ENCODE measurements around the gene GALNT18.

The GALNT18 gene

DNA sequence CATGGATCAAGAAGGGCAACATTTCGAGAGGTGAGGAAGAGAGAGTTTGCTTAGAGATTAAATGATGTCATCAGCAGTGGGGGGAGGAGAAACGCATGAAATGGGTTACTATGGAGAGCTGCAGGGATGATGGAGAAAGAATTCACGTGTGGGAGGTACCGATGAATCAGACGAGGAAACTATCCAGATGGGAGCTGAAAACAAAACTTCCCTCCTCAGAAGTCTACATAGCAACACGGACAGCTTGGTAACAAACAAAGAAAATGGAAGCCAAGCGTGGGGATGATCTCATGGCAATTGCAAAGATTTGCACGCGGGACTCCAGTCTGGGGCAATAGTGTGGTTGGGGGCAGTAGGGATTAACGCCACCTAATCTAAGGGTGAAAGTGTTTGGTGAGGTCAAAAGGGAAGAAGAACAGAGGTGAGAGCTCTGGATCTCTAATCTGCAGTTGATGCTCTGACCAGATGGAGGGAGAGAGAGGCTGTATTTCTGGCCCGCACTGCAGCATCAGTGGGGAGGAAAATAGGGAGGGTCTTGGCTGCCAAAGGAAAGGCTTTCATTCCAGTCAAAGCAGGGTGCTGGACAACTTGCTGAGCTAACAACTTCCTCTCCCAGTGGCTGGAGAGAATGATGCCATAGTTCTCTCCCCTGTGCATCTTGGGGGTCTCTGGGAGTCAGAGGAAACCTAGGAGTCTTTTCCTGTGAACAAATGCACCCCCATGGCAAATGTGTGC is 225.3 kb downstream of the GALNT18 start:
- no peak for TF ChIP-seq CTCF (IDR thresholded peaks at IDR 0.05; ENCODE audit: insufficient read depth, low read depth, low read length, missing control alignments)
- peak; percentile 92 for DNase-seq (ENCODE audit: low read depth)
- H3K4me3 ChIP-seq (ENCODE audit: low read length), result no peak overlapping the region

DNA sequence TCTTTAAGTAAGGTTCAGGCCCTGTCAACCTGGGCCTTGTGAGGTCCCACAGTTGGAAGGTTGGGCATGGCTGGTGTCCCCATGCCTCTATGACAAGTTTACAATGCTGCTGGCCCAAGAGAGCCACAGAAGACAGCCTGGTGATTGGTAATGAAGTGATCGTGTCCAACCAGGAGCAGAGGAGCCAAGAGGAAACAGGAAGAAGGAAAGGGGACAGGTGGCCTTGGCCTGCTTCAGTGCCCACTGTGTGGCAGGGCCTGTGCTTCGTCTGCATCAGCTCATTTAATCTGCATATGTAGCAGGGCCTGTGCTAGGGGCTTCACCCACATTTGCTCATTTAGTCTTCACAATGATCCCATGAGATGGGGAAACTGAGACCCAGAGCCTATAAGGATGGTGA is 226.7 kb downstream of the GALNT18 start:
- DNase-seq (ENCODE audit: low read depth), result no peak
- H3K4me3 ChIP-seq (ENCODE audit: low read length), result no peak overlapping the region
- no peak for TF ChIP-seq CTCF (IDR thresholded peaks at IDR 0.05; ENCODE audit: insufficient read depth, low read depth, low read length, missing control alignments)

- TF ChIP-seq CTCF (IDR thresholded peaks at IDR 0.05; ENCODE audit: insufficient read depth, low read depth, low read length, missing control alignments), result no peak
- no peak overlapping the region for H3K4me3 ChIP-seq (ENCODE audit: low read length)
- DNase-seq (ENCODE audit: low read depth), result no peak
Observed at GRCh38 chr11:11394241-11394640, 227.6 kb downstream of the GALNT18 start.

DNA sequence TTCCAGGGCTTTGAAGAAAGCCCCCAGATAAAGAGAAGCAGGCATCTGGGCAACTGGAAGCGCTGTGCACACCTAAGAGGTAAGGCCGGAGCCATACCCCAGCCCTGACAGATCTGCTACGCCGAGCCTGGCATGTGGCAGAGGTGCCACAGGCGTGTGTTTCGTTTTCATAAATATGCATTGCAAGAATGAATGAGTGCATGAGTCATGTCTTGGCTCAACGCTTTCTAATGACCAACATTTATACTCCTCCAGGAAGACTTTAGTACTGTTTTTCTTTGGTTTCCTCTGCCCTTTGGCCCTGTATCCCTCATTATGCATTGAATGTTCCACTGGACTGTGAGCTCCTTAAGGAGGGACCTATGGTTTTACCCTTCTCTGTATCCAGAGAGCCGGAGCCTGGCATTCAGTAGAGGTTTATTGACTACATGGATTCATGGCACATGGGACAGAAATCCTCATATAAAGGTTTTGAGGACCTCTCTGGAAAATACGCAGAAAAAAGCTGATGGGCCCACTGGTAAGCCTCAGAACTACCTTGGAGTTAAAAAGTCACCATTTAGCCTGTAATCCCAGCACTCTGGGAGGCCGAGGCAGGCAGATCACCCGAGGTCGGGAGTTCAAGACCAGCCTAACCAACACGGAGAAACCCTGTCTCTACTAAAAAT is 229.9 kb downstream of the GALNT18 start:
- TF ChIP-seq CTCF (IDR thresholded peaks at IDR 0.05; ENCODE audit: insufficient read depth, low read depth, low read length, missing control alignments), result no peak
- H3K4me3 ChIP-seq (ENCODE audit: low read length), result no peak overlapping the region
- peak; percentile 86 for DNase-seq (ENCODE audit: low read depth)

- no peak for TF ChIP-seq CTCF (IDR thresholded peaks at IDR 0.05; ENCODE audit: insufficient read depth, low read depth, low read length, missing control alignments)
- no peak for DNase-seq (ENCODE audit: low read depth)
- no peak overlapping the region for H3K4me3 ChIP-seq (ENCODE audit: low read length)
Observed at GRCh38 chr11:11391169-11391568, 230.6 kb downstream of the GALNT18 start.

DNA sequence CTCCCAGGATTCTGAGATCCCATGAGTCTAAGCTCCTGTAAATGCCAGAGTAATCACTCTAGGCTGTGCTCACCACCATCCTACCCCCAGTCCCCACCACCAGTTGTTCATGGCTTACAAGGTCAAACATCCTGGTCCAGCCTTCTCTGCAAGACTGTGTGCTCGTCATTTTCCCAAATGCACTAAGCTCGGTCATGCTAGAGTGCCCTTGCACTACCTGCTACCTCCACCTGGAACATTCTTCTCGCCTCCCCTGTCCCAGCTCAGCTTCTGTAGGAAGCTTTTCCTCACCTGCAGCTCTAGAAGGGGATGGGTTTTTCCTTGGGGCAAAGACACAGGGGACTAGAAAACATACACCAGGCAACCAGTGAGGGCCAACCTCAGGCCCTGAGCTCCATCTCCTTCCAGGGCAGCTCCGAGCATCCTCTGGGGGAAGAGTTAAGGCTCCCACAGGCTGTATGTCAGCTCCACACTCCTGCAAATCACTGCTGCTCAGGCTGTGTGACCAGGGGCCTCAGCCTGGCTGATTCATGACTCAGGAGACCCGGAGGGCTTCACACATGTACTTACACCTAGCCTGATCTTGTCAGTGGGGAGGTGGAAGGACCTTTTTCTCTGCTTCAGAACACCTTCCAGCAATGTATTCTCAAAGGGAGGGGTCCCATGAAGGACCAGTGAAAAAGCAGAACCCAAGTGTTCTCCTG is 231.6 kb downstream of the GALNT18 start:
- no peak overlapping the region for H3K4me3 ChIP-seq (ENCODE audit: low read length)
- no peak for TF ChIP-seq CTCF (IDR thresholded peaks at IDR 0.05; ENCODE audit: insufficient read depth, low read depth, low read length, missing control alignments)
- DNase-seq (ENCODE audit: low read depth), result no peak

Measured in epithelial cell of esophagus (primary cell).